Stimulated activated naive CD8-positive, alpha-beta T cell treated with anti-CD3 and anti-CD28 coated beads, Interleukin-15, amount 100 ng/mL, for 72 hours (primary cell): ENCODE data around the gene FITM1.
A peak's percentile ranks its signal among the peaks of the same experiment; 100 is the strongest.

ENCODE experiments used
- ATAC-seq: fragments of 150-1000 bp; cut with Tn5 transposase; 2 replicates; pipeline ENCODE4 v1.10.0; 2021; ENCODE audit warnings: mild to moderate bottlenecking, moderate library complexity
- DNase-seq, 2 donors: peaks; one replicate each; pipeline ENCODE4 v3.0.0; 2021 to 2022
- H3K27ac Mint-ChIP-seq, 2 donors: one replicate each; pipeline ENCODE4 v1.8.0; 2022; ENCODE audit warnings: mild to moderate bottlenecking in 2 of 2, mixed read lengths in 2 of 2, moderate library complexity in 2 of 2
- H3K27me3 Mint-ChIP-seq: one replicate; pipeline ENCODE4 v1.8.0; 2022; ENCODE audit warnings: mixed read lengths
- H3K4me1 Mint-ChIP-seq: one replicate; pipeline ENCODE4 v1.8.0; 2022; ENCODE audit warnings: mild to moderate bottlenecking, mixed read lengths
- H3K4me3 Mint-ChIP-seq, 2 donors: one replicate each; pipeline ENCODE4 v1.8.0; 2022; ENCODE audit warnings: mild to moderate bottlenecking in 2 of 2, mixed read lengths in 2 of 2, moderate library complexity in 1 of 2
- H3K9me3 Mint-ChIP-seq, 2 donors: one replicate each; pipeline ENCODE4 v1.8.0; 2022; ENCODE audit warnings: mixed read lengths in 2 of 2

Gene FITM1

GRCh38 chr14:24176599-24176998 is 46.1 kb downstream of the FITM1 start:
- Mint-ChIP-seq H3K27ac (no peak overlapping the region), H3K9me3 (no peaks in the 10 kb centered on the region), H3K4me3 (no peak overlapping the region), H3K4me1 (peaks cover 22% of the 10 kb centered on the region), H3K27me3 (no peaks in the 10 kb centered on the region)
- DNase-seq (no peak), ATAC-seq (no peak)

- Mint-ChIP-seq H3K27ac (peak overlapping the region; percentile 66 to 77), H3K4me3 (no peak overlapping the region), H3K9me3 (no peaks in the 10 kb centered on the region), H3K4me1 (peaks cover 22% of the 10 kb centered on the region), H3K27me3 (no peaks in the 10 kb centered on the region)
- ATAC-seq (no peak), DNase-seq (no peak)
Measured at GRCh38 chr14:24177041-24177825, 46.8 kb downstream of the FITM1 start.

- no peaks in the 10 kb centered on the region for H3K27me3 Mint-ChIP-seq
- no peak for DNase-seq
- H3K4me1 Mint-ChIP-seq, result peaks cover 25% of the 10 kb centered on the region
- ATAC-seq, result no peak
- H3K9me3 Mint-ChIP-seq, result no peaks in the 10 kb centered on the region
- peak overlapping the region in 1 of 2 donors; percentile 66 for H3K27ac Mint-ChIP-seq
- no peak overlapping the region for H3K4me3 Mint-ChIP-seq
Measured at GRCh38 chr14:24177891-24178290, 47.4 kb downstream of the FITM1 start.

- Mint-ChIP-seq H3K4me1 (peaks cover 26% of the 10 kb centered on the region), H3K27ac (peak overlapping the region in 1 of 2 donors; percentile 93), H3K9me3 (no peaks in the 10 kb centered on the region), H3K27me3 (no peaks in the 10 kb centered on the region), H3K4me3 (no peak overlapping the region)
- DNase-seq, result no peak
- ATAC-seq, result no peak
Measured at GRCh38 chr14:24178399-24179178, 48.1 kb downstream of the FITM1 start.

GRCh38 chr14:24179294-24179960 is 49.0 kb downstream of the FITM1 start:
- ATAC-seq, result no peak
- Mint-ChIP-seq H3K27me3 (no peaks in the 10 kb centered on the region), H3K4me1 (peaks cover 26% of the 10 kb centered on the region), H3K4me3 (no peak overlapping the region), H3K27ac (peak overlapping the region in 1 of 2 donors; percentile 93), H3K9me3 (no peaks in the 10 kb centered on the region)
- DNase-seq, result no peak

GRCh38 chr14:24179961-24180796 is 49.7 kb downstream of the FITM1 start:
- no peak overlapping the region for H3K4me3 Mint-ChIP-seq
- no peaks in the 10 kb centered on the region for H3K27me3 Mint-ChIP-seq
- peak overlapping the region in 1 of 2 donors; percentile 83 for H3K27ac Mint-ChIP-seq
- H3K9me3 Mint-ChIP-seq, result no peaks in the 10 kb centered on the region
- DNase-seq, result no peak
- H3K4me1 Mint-ChIP-seq, result peaks cover 30% of the 10 kb centered on the region
- ATAC-seq, result no peak

- no peaks in the 10 kb centered on the region for H3K9me3 Mint-ChIP-seq
- DNase-seq (no peak), ATAC-seq (no peak)
- H3K27me3 Mint-ChIP-seq, result no peaks in the 10 kb centered on the region
- no peak overlapping the region for H3K4me3 Mint-ChIP-seq
- H3K27ac Mint-ChIP-seq, result peak overlapping the region in 1 of 2 donors; percentile 93
- peaks cover 33% of the 10 kb centered on the region for H3K4me1 Mint-ChIP-seq
Measured at GRCh38 chr14:24181371-24182077, 51.1 kb downstream of the FITM1 start.
